ENCODE measurements around the gene OR10AG1. TPM values are rescaled to one million over a fixed set of nuclear protein-coding genes. Genes with fewer than 3 reads are reported as not detected.

Gene OR10AG1
- total RNA-seq, 2 experiments from 2014 or later = not detected

DNA sequence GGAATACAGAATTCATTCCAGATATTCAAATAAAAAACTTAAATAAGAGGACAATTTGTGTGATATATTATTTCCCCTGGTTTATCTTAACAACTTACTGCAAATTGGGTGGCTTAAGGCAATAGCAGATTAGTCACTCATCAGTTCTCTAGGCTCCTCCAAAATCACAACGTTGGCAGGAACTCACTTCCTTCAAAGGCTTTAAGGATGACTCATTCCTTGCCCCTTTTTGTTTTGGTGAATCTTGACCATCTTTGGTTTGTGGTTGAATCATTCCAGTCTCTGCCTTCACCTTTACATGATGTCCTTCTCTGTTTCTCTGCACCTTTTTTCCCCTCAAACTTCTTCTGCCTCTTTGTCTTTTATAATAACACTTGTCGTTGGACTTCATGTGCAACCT lies 3.4 kb downstream of the OR10AG1 start:
- ChIA-PET CTCF (no interaction called here), POLR2A (no interaction called here)
- Mint-ChIP-seq H3K27me3 (no peaks in the 10 kb centered on the region), H3K36me3 (ENCODE audit: low read depth) (no peaks in the 10 kb centered on the region), H3K4me3 (no peak overlapping the region), H3K27ac (no peak overlapping the region), H3K9me3 (peaks cover 6% of the 10 kb centered on the region), H3K4me1 (ENCODE audit: low read depth) (no peaks in the 10 kb centered on the region)
- Histone ChIP-seq H3K36me3 (ENCODE audit: insufficient read depth, low read length) (no peaks in the 10 kb centered on the region), H3K27me3 (ENCODE audit: control insufficient read depth in 1 of 2, insufficient read depth in 2 of 2, low read length in 2 of 2) (no peaks in the 10 kb centered on the region), H3K27ac (ENCODE audit: low read depth in 1 of 2, low read length in 2 of 2) (no peak overlapping the region), H3K4me3 (ENCODE audit: low read length) (no peak overlapping the region), H3K9me3 (ENCODE audit: control insufficient read depth in 1 of 2, insufficient read depth in 1 of 2, low read length in 2 of 2) (peaks cover 0 to 12% of the 10 kb centered on the region in 2 experiments), H3K4me1 (ENCODE audit: insufficient read depth, low read length) (no peaks in the 10 kb centered on the region)
- DNase-seq = no peak
- ATAC-seq (ENCODE audit: poor library complexity) = no peak
- intact Hi-C loops (cut with DNase I, micrococcal nuclease) = no loop called here
- TF ChIP-seq, protein P1, sequence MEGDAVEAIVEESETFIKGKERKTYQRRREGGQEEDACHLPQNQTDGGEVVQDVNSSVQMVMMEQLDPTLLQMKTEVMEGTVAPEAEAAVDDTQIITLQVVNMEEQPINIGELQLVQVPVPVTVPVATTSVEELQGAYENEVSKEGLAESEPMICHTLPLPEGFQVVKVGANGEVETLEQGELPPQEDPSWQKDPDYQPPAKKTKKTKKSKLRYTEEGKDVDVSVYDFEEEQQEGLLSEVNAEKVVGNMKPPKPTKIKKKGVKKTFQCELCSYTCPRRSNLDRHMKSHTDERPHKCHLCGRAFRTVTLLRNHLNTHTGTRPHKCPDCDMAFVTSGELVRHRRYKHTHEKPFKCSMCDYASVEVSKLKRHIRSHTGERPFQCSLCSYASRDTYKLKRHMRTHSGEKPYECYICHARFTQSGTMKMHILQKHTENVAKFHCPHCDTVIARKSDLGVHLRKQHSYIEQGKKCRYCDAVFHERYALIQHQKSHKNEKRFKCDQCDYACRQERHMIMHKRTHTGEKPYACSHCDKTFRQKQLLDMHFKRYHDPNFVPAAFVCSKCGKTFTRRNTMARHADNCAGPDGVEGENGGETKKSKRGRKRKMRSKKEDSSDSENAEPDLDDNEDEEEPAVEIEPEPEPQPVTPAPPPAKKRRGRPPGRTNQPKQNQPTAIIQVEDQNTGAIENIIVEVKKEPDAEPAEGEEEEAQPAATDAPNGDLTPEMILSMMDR (IDR thresholded peaks at IDR 0.05) = no peak

GRCh38 chr11:55956521-55956920 lies 13.2 kb downstream of the OR10AG1 start:
- ChIA-PET POLR2A (no interaction called here), CTCF (no interaction called here)
- Histone ChIP-seq H3K9me3 (ENCODE audit: control insufficient read depth in 1 of 2, insufficient read depth in 1 of 2, low read length in 2 of 2) (peaks cover 0 to 9% of the 10 kb centered on the region in 2 experiments), H3K4me1 (ENCODE audit: insufficient read depth, low read length) (no peaks in the 10 kb centered on the region), H3K27me3 (ENCODE audit: control insufficient read depth in 1 of 2, insufficient read depth in 2 of 2, low read length in 2 of 2) (no peaks in the 10 kb centered on the region), H3K27ac (ENCODE audit: low read depth in 1 of 2, low read length in 2 of 2) (no peak overlapping the region), H3K36me3 (ENCODE audit: insufficient read depth, low read length) (no peaks in the 10 kb centered on the region), H3K4me3 (ENCODE audit: low read length) (no peak overlapping the region)
- Mint-ChIP-seq H3K27ac (no peak overlapping the region), H3K36me3 (ENCODE audit: low read depth) (no peaks in the 10 kb centered on the region), H3K4me1 (ENCODE audit: low read depth) (no peaks in the 10 kb centered on the region), H3K27me3 (no peaks in the 10 kb centered on the region), H3K9me3 (no peaks in the 10 kb centered on the region), H3K4me3 (no peak overlapping the region)
- intact Hi-C loops (cut with DNase I, micrococcal nuclease) = no loop called here
- ATAC-seq (ENCODE audit: poor library complexity) (no peak), DNase-seq (no peak)
- TF ChIP-seq, protein P1 (IDR thresholded peaks at IDR 0.05) = no peak

DNA sequence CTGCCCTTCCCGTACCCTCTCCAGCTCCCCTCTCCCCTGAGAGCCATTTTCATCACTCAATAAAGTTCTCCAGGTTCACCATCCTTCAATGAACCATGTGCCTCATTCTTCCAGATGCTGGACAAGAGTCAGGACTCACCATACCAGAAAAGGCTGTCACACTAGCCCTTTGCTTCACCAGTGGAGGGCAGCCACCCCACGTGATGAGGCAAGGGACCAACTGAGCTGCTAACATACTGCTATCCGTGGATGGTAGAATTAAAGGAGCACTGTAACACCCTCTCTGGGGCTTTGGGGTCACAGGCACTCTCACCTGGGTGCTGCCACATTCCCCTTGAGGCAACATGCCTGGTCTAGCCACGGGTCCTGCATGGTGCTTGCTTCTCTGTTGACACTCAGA lies 20.4 kb downstream of the OR10AG1 start:
- TF ChIP-seq, protein P1 (IDR thresholded peaks at IDR 0.05) = no peak
- Mint-ChIP-seq H3K4me1 (ENCODE audit: low read depth) (no peaks in the 10 kb centered on the region), H3K4me3 (no peak overlapping the region), H3K9me3 (no peaks in the 10 kb centered on the region), H3K36me3 (ENCODE audit: low read depth) (no peaks in the 10 kb centered on the region), H3K27ac (no peak overlapping the region), H3K27me3 (no peaks in the 10 kb centered on the region)
- CTCF ChIA-PET = no interaction called here
- DNase-seq = no peak
- Histone ChIP-seq H3K4me3 (ENCODE audit: low read length) (no peak overlapping the region), H3K4me1 (ENCODE audit: insufficient read depth, low read length) (no peaks in the 10 kb centered on the region), H3K36me3 (ENCODE audit: insufficient read depth, low read length) (no peaks in the 10 kb centered on the region), H3K9me3 (ENCODE audit: control insufficient read depth in 1 of 2, insufficient read depth in 1 of 2, low read length in 2 of 2) (peaks cover 0 to 10% of the 10 kb centered on the region in 2 experiments), H3K27ac (ENCODE audit: low read depth in 1 of 2, low read length in 2 of 2) (no peak overlapping the region), H3K27me3 (ENCODE audit: control insufficient read depth in 1 of 2, insufficient read depth in 2 of 2, low read length in 2 of 2) (no peaks in the 10 kb centered on the region)
- no peak for ATAC-seq (ENCODE audit: poor library complexity)
- intact Hi-C loops (cut with DNase I, micrococcal nuclease) = no loop called here
- POLR2A ChIA-PET = no interaction called here
